ENCODE measurements around the gene PYGO2.

GRCh38 chr1:154937085-154937987 is 24.2 kb downstream of the PYGO2 start:
- TF ChIP-seq, protein P1, sequence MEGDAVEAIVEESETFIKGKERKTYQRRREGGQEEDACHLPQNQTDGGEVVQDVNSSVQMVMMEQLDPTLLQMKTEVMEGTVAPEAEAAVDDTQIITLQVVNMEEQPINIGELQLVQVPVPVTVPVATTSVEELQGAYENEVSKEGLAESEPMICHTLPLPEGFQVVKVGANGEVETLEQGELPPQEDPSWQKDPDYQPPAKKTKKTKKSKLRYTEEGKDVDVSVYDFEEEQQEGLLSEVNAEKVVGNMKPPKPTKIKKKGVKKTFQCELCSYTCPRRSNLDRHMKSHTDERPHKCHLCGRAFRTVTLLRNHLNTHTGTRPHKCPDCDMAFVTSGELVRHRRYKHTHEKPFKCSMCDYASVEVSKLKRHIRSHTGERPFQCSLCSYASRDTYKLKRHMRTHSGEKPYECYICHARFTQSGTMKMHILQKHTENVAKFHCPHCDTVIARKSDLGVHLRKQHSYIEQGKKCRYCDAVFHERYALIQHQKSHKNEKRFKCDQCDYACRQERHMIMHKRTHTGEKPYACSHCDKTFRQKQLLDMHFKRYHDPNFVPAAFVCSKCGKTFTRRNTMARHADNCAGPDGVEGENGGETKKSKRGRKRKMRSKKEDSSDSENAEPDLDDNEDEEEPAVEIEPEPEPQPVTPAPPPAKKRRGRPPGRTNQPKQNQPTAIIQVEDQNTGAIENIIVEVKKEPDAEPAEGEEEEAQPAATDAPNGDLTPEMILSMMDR (optimal IDR thresholded peaks at IDR 0.05 in 1 of 3, IDR thresholded peaks at IDR 0.05 in 1 of 3, conservative IDR thresholded peaks at IDR 0.05 in 1 of 3; ENCODE audit: extremely low read depth in 1 of 3, insufficient read depth in 2 of 3, low read length in 3 of 3): peak in 2 of 3 experiments; percentile 25 to 36
- no peak for TF ChIP-seq EZH2 (IDR thresholded peaks at IDR 0.05; ENCODE audit: low read length)
